ENCODE results near the gene FLACC1. TPM values are rescaled to one million over a fixed set of nuclear protein-coding genes. Genes with fewer than 3 reads are reported as not detected.

Gene FLACC1
- polyA plus RNA-seq, 1 donor (not counting 4 experiments of a cell fraction or from before 2014, with no cell fraction given), result 0.43 TPM

- dilution Hi-C loops (cut with MboI; ENCODE audit: extremely low pct_ligation_motif_present, low sequenced_read_pairs), result no loop called here
- Histone ChIP-seq H3K4me2 (ENCODE audit: control insufficient read depth, extremely low read depth, insufficient read depth, low read depth, low read length) (no peak overlapping the region), H3K9ac (ENCODE audit: control insufficient read depth, extremely low read depth, insufficient read depth, low read length) (no peak overlapping the region), H3K27me3 (ENCODE audit: control insufficient read depth, extremely low read depth, insufficient read depth, low read length) (no peaks in the 10 kb centered on the region), H3K4me3 (ENCODE audit: control insufficient read depth in 2 of 3, extremely low read depth in 1 of 3, insufficient read depth in 2 of 3, low read depth in 1 of 3, low read length in 3 of 3) (no peak overlapping the region), H3K9me1 (ENCODE audit: control insufficient read depth, extremely low read depth, insufficient read depth, low read length) (no peaks in the 10 kb centered on the region), H3K36me3 (ENCODE audit: control insufficient read depth in 2 of 2, extremely low read depth in 1 of 2, insufficient read depth in 2 of 2, low read length in 2 of 2) (peaks cover 0 to 3% of the 10 kb centered on the region in 2 experiments), H2AFZ (ENCODE audit: control insufficient read depth, low read length) (no peak overlapping the region), H3K27ac (ENCODE audit: control insufficient read depth, insufficient read depth, low read length) (no peak overlapping the region), H3K4me1 (ENCODE audit: control insufficient read depth, extremely low read depth, insufficient read depth, low read length) (no peaks in the 10 kb centered on the region), H3K79me2 (ENCODE audit: control insufficient read depth, insufficient read depth, low read length) (no peaks in the 10 kb centered on the region), H3K9me3 (ENCODE audit: control insufficient read depth, low read depth, low read length) (no peaks in the 10 kb centered on the region), H4K20me1 (ENCODE audit: control insufficient read depth, extremely low read depth, insufficient read depth, low read length) (no peaks in the 10 kb centered on the region)
- DNase-seq (ENCODE audit: low read depth, low spot score) (no peak), FAIRE-seq (no peak)
- TF ChIP-seq, protein P1, sequence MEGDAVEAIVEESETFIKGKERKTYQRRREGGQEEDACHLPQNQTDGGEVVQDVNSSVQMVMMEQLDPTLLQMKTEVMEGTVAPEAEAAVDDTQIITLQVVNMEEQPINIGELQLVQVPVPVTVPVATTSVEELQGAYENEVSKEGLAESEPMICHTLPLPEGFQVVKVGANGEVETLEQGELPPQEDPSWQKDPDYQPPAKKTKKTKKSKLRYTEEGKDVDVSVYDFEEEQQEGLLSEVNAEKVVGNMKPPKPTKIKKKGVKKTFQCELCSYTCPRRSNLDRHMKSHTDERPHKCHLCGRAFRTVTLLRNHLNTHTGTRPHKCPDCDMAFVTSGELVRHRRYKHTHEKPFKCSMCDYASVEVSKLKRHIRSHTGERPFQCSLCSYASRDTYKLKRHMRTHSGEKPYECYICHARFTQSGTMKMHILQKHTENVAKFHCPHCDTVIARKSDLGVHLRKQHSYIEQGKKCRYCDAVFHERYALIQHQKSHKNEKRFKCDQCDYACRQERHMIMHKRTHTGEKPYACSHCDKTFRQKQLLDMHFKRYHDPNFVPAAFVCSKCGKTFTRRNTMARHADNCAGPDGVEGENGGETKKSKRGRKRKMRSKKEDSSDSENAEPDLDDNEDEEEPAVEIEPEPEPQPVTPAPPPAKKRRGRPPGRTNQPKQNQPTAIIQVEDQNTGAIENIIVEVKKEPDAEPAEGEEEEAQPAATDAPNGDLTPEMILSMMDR (optimal IDR thresholded peaks at IDR 0.05 in 1 of 3, IDR thresholded peaks at IDR 0.05 in 1 of 3, conservative IDR thresholded peaks at IDR 0.05 in 1 of 3; ENCODE audit: extremely low read depth in 1 of 3, insufficient read depth in 2 of 3, low read length in 3 of 3), result no peak
- no peak for TF ChIP-seq EZH2 (IDR thresholded peaks at IDR 0.05; ENCODE audit: low read length)
Observed at GRCh38 chr2:201343559-201343958, 13.6 kb downstream of the FLACC1 start.

DNA sequence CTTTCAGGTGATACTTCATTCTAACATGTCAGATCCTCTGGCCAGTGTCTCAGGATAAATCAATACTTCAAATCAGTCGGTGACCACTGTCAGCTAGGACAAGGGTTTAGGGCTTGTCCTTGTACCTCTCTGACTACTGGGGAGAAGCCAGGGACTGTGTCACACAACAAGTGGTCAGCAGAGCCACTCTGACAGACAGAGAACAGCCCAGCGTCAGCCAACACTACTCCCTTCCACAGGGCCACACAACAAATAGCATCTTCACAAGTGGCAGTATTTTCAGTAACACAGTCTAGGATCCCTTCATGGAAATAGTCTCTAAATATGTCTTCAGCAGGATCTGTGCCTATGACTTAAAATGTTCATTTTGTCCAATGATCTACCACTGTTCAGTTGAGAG, 14.2 kb downstream of the FLACC1 start:
- Histone ChIP-seq H3K79me2 (ENCODE audit: control insufficient read depth, insufficient read depth, low read length) (no peaks in the 10 kb centered on the region), H3K27ac (ENCODE audit: control insufficient read depth, insufficient read depth, low read length) (no peak overlapping the region), H3K9me3 (ENCODE audit: control insufficient read depth, low read depth, low read length) (no peaks in the 10 kb centered on the region), H3K4me2 (ENCODE audit: control insufficient read depth, extremely low read depth, insufficient read depth, low read depth, low read length) (no peak overlapping the region), H3K4me1 (ENCODE audit: control insufficient read depth, extremely low read depth, insufficient read depth, low read length) (no peaks in the 10 kb centered on the region), H3K27me3 (ENCODE audit: control insufficient read depth, extremely low read depth, insufficient read depth, low read length) (no peaks in the 10 kb centered on the region), H3K9ac (ENCODE audit: control insufficient read depth, extremely low read depth, insufficient read depth, low read length) (no peak overlapping the region), H3K4me3 (ENCODE audit: control insufficient read depth in 2 of 3, extremely low read depth in 1 of 3, insufficient read depth in 2 of 3, low read depth in 1 of 3, low read length in 3 of 3) (no peak overlapping the region), H3K9me1 (ENCODE audit: control insufficient read depth, extremely low read depth, insufficient read depth, low read length) (no peaks in the 10 kb centered on the region), H4K20me1 (ENCODE audit: control insufficient read depth, extremely low read depth, insufficient read depth, low read length) (no peaks in the 10 kb centered on the region), H2AFZ (ENCODE audit: control insufficient read depth, low read length) (no peak overlapping the region), H3K36me3 (ENCODE audit: control insufficient read depth in 2 of 2, extremely low read depth in 1 of 2, insufficient read depth in 2 of 2, low read length in 2 of 2) (peaks cover 0 to 3% of the 10 kb centered on the region in 2 experiments)
- DNase-seq (ENCODE audit: low read depth, low spot score), result no peak
- no peak for TF ChIP-seq EZH2 (IDR thresholded peaks at IDR 0.05; ENCODE audit: low read length)
- TF ChIP-seq, protein P1 (optimal IDR thresholded peaks at IDR 0.05 in 1 of 3, IDR thresholded peaks at IDR 0.05 in 1 of 3, conservative IDR thresholded peaks at IDR 0.05 in 1 of 3; ENCODE audit: extremely low read depth in 1 of 3, insufficient read depth in 2 of 3, low read length in 3 of 3), result no peak
- FAIRE-seq, result no peak
- dilution Hi-C loops (cut with MboI; ENCODE audit: extremely low pct_ligation_motif_present, low sequenced_read_pairs), result no loop called here

All from keratinocyte (primary cell).